Cardiac septum (tissue), 1 donor: ENCODE results near the gene SNAI1. TPM values are rescaled to one million over a fixed set of nuclear protein-coding genes. Genes with fewer than 3 reads are reported as not detected.
"Not testable (repeated sequence)": the region's sequence is repeated elsewhere in the genome, so short reads cannot be mapped to it uniquely, and the experiment has no call there.

Experiments
- DNase-seq: peaks from one replicate; pipeline ENCODE4 v3.0.0-alpha.2; 2020; ENCODE audit warnings: low spot score
- intact Hi-C: fragments of 100-400 bp; cut with DNase I; formaldehyde crosslinking; loops from one replicate; pipeline ENCODE4 v1.14.0; 2022
- total RNA-seq: library from RNA; stranded (reverse); fragmentation: NEBNext Ultra II Directional; extraction: Animal tissue kit (Norgen Biotek cat#: 25700); gene quantifications from one replicate; pipeline ENCODE4 v1.2.1, GENCODE V29; 2021
- donor health status: DM: no; HTN: no; CAD: no.

Gene SNAI1
- total RNA-seq, 1 donor from 2014 or later, result 4.3 TPM

GRCh38 chr20:49957089-49957938 is 25.5 kb upstream of the SNAI1 start:
- intact Hi-C loops, result not testable (repeated sequence)

DNA sequence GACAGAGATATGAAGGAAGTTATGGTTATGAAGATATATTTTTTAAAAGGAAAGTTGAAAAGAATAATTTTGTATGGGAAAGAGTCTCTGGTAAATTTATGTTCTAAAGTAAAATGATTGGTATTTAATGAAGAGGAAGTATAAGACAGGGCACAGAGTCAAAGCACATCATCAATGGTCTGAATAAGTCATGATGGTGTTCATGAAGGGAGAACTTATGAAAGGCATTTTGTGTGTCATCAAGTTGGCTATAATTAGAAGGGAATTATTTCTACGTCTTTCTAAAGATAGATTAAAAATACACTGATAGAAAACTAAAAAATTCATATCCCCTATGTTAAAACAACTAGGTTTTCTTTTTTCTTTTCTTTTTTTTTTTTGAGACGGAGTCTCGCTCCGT is 21.4 kb upstream of the SNAI1 start:
- intact Hi-C loops, result no loop called here
- DNase-seq, result no peak

More at GRCh38 chr20:49957089-49957938, 25.5 kb upstream of the SNAI1 start:
- DNase-seq, result not testable (repeated sequence)

DNA sequence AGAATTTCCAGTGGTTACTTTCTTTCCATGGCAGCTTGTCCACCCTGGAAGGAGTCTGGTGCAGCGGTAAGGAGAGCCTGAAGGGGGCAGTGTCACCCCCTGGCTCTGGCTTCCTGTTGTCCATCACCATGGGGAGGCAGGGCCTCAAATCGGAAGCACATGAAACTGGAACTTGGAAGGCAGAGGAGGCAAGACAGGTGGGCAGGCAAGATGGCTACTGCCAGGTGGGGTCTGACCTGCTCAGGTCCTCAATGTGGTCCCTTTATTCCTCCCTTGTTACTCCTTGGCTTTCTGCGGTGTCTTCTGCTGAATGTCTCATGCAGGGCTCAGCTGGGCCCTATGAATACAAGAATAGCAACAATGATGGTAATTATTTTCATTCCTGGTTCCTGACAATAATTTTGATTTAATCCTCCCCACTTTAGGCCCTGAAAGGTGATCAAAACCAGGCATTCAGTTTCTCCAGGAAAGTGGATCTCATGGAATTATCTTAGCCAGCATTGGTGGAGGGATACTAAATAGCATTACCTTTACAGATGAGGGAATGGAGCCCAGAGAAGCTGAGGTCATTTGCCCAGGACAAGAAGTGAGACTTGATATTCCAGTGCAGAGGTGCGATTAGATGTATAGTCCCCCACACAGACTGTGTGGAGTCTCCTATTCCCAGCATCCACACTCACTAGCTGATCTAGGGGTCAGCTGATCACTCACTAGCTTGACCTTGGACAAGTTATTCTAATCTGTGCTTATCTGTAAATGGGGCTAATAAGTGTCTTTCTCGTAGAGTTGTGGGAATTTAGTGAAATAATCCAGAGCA is 17.6 kb upstream of the SNAI1 start:
- DNase-seq, result no peak
- intact Hi-C loops, result no loop called here

- DNase-seq, result no peak
- intact Hi-C loops, result no loop called here
These were observed 16.9 kb upstream of the SNAI1 start for GRCh38 chr20:49965781-49966305.

DNA sequence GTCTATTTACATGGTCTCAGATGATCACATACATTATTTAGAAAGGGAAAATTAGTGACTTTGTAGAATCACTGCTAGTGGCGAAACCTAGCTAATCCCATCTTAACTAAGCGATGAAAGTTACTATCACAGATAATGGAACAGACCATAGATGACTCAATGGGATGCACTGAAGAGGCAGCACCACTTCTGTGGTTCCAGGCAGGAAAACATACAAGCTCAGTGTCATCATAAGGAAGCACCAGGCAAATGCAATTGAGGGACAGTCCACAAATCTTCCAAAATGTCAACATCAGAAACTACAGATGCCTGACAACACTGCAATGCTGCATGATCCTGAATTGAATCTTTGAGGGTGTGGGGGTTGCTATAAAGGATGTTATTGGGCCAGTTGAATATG is 15.9 kb upstream of the SNAI1 start:
- no peak for DNase-seq
- intact Hi-C loops, result no loop called here

DNA sequence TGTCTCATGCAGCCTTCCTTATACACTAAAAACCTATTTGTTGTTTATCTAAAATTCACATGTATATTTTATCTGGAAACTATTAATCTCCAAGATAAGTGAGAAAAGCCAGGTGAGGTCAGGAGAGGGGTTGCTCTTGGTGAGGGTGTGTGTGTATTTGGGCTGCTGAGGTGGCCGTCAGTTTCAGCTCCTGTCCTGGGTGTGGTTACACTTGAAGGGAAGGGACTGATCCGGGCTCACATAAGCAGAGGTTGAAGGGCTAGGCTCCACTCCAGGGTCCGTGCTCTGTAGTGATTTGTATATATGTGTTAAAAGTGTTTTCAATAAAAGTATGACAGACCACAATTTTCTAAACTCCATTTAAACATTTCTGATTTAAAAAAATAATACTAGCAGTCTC is 13.5 kb upstream of the SNAI1 start:
- no peak for DNase-seq
- intact Hi-C loops, result no loop called here

DNA sequence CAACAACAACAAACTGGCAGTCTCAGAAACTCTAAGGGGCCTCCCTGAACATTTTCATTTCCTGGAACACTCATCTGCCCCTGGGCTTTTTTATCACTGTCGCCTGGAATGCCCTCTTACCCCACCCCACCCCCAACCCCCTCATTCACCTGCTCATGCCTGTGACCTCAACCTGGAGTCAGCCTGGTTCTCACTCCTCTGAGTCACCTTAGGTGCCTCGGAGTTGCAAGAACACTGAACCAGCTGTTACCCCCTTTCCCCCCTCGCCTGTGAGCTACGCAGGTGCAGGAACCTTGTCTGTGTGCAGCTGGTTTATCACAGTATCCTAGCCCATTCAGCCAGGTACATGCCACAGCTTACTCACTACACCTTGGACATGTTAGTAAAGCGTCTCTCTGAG is 12.8 kb upstream of the SNAI1 start:
- intact Hi-C loops, result no loop called here
- no peak for DNase-seq

GRCh38 chr20:49970498-49970897 is 12.3 kb upstream of the SNAI1 start:
- no peak for DNase-seq
- intact Hi-C loops, result no loop called here

- intact Hi-C loops, result no loop called here
- no peak for DNase-seq
These were observed 8.8 kb upstream of the SNAI1 start for GRCh38 chr20:49973981-49974380.

- DNase-seq, result no peak
- intact Hi-C loops, result no loop called here
These were observed 6.2 kb upstream of the SNAI1 start for GRCh38 chr20:49976542-49976941.

DNA sequence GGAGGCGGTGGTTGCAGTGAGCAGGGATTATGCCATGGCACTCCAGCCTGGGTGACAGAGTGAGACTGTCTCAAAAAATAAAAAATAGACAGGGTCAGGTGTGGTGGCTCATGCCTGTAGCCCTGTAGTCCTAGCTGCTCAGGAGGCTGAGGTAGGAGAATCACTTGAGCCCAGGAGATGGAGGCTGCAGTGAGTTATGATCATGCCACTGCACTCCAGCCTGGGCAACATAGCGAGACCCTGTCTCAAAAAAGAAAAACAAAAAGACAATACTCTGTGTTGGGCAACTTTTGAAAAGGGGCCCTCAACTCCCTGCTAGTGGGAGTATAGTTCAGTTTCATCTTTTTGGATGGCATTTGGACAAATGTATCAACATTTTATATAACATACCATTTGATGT is 5.0 kb upstream of the SNAI1 start:
- intact Hi-C loops, DNase-seq: not testable (repeated sequence)

- intact Hi-C loops, result loop anchor here (1.0 kb wide), 1 partner anchor 93 kb away; no protein-coding TSS in a partner anchor
- no peak for DNase-seq
These were observed 4.1 kb upstream of the SNAI1 start for GRCh38 chr20:49978685-49979029.

DNA sequence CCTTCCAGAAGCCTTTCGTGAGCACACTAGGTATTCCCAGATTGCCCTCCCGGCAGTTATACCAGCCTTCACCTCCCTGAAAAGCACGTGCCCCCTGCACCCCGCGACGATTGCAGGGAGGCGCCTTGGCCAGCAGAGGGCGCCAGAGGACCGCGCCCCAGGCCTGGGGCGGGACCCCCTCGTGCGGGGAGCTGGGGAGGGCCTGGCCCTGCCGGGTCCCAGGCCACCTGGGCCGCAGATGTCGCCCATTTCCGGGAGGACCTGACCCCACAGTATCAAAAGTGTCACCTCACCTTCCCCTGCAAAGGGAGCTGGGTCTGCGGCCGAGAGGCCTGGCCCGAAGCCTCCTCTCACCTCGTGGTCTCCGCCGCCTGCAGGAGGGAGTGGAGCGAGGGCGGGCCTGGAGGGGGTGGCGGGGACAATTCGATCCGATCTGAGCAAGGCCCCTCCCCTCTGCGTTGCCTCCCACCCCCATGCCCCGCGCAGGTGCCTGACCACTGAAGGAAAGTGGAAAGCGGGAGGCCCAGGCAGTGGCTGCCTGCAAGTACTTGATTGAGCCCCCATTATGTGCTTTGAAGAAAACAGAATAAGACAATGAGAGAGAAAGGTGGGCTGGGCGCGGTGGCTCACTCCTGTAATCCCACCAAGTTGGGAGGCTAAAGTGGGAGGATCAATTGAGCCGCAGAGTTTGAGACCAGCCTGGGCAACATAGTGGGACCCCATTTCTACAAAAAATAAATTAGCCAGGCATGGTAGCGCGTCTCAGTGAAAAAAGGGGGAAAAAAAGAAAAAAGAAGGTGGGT is 3.5 kb upstream of the SNAI1 start:
- intact Hi-C loops, result loop anchor here (1.0 kb wide), 1 partner anchor 92 kb away; no protein-coding TSS in a partner anchor
- DNase-seq, result no peak

- intact Hi-C loops, result loop anchor here (5.0 kb wide), 1 partner anchor 192 kb away; no protein-coding TSS in a partner anchor
- no peak for DNase-seq
These were observed 2.4 kb upstream of the SNAI1 start for GRCh38 chr20:49980140-49981008.

DNA sequence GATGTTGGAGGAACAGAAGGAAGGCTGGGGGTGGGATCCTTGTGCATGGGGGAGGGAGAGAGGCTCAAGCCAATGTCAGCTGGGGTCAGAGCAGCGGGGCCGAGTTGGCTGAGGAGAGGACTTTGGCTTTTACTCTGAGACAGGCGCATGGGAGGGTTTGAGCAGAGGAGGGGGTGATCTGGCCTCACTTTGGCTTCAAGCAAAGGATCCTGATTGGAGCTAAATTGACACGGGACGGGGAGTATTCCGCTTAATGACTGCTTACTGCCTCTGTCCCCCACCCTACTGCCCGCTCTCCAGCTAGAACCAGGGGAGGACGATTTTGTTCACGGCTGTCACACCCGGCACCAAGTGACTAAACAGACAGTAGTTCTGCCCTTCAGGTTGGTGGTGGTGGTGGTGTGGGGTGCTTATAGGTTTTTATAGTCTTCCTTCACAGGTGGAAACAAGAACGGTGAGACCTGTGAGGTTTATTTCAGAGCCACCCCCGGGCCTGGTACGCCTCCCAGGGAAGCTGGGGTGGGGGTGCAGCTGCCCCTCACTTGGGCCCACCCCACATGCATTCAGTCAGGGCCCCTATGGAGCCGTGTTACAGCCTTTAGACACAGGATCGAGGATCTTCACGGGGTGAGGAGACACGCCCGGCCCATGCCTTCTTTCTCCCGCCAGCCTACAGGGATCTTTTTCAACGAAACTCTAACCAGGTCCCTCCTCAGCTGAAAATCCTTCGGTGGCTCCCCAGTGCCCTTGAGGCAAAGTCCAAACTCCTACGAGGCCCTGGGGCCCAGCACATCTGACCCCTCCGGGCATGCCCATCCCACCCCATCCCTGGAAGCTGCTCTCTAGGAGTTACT is 1.3 kb upstream of the SNAI1 start:
- DNase-seq, result no peak
- intact Hi-C loops, result loop anchor here (5.0 kb wide), 1 partner anchor 191 kb away; no protein-coding TSS in a partner anchor

DNA sequence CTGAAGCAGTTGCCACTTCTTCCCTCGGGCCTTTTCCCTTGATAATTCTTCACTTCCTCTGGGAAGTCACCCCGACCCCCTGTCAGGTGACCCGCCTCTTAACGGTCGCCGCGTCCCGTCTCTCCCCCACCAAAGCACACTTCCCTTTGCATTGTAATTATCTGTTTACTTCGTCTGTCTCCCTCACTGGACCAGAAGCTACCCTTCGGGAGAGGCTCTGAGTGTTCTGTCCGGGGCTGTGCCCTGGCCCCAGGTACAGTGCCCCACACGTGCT is 771 bp upstream of the SNAI1 start:
- DNase-seq, result no peak
- intact Hi-C loops, result loop anchor here (5.0 kb wide), 1 partner anchor 190 kb away; no protein-coding TSS in a partner anchor

- no peak for DNase-seq
- intact Hi-C loops, result loop anchor here (5.0 kb wide), 1 partner anchor 189 kb away; no protein-coding TSS in a partner anchor
These were observed 505 bp downstream of the SNAI1 start for GRCh38 chr20:49983123-49983847.
